ENCODE measurements around the gene CAB39.
A peak's percentile ranks its signal among the peaks of the same experiment; 100 is the strongest.

CAB39 gene

GRCh38 chr2:230712443-230713330 lies at the start of gene CAB39:
Gene CAB39, plus strand, starts transcription at chr2:230712842. Its CDS starts 47,160 bp downstream, at chr2:230760002.
- DNase-seq = peak; percentile 94

GRCh38 chr2:230664128-230664527 lies 48.5 kb upstream of the CAB39 start:
- peak; percentile 85 for DNase-seq

GRCh38 chr2:230664844-230665243 lies 47.8 kb upstream of the CAB39 start:
- no peak for DNase-seq

DNA sequence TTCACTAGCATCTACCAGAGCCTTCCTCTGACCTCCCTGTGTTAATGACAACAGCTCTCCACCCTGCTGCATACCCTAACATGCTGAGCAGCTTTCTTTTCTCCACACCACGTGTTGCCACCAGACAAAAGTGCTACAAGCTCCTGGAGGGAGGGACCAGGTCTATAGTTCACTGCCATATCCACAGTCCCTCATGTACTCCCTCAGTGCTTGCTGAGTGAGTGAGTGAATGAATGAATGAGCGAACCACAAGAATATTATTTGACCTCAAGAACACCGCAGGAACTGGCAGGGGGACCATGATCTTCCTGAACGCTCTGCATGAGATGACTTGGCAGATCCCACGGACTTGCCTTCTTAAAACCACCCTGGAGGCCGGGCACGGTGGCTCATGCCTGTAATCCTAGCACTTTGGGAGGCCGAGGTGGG lies 47.4 kb upstream of the CAB39 start:
- DNase-seq = peak; percentile 89

DNA sequence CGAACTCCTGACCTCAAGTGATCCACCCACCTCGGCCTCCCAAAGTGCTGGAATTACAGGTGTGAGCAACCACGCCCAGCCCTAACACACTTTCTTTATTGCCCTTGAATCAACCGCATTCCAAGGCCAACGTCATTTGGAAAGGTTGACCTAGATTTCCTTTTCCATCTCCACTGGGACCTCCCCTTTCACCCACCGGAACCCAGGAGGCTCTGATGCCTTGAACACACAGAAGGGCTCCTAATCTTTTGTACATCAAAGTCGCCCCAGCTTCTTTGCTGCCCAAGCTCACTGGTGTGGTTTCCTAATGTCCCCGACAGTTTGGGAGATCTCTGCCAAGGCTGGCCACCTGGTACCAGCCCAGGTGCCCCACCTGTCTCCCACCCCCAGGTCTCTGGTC lies 46.2 kb upstream of the CAB39 start:
- DNase-seq = no peak

- peak; percentile 47 for DNase-seq
Observed at GRCh38 chr2:230666885-230667712, 45.5 kb upstream of the CAB39 start.

DNA sequence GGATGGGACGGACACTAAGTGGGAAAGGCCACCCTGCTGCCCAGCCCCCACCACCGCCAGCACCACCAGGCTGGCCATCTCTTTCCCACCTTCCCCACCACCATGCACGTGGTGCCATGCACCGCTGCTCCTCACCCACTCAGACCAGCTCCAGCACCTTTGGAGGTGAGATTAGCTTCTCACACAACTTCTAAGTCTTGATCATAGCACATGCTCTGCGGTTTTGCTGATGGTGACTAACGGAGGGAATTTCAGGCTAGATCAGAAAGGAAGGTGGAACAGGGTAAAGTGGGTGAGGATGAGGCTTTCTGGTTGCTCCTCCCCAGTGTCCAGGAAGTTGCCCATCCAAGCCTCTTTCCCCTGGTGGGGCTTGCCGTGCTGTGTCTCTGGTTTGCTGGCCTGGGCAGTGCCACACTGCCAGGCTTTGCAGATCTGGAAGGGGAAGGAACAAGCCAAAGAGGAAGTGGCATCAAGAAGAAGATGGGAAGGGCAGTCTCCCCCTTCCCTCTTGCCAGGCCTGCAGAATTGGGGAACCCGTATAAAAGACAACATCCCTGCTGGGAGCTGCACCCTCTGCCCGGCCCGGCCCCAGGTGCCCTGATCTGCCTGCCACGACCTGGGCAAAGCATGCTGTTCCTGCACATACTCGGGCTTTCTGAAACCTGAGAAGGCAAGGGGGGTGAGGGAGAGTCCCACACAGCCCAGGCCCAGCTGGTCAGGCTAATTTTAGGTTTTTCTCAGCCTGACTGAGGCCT lies 44.3 kb upstream of the CAB39 start:
- peak; percentile 87 for DNase-seq

GRCh38 chr2:230668939-230669303 lies 43.7 kb upstream of the CAB39 start:
- peak; percentile 56 for DNase-seq

- DNase-seq = no peak
Observed at GRCh38 chr2:230669386-230669950, 43.2 kb upstream of the CAB39 start.

- peak; percentile 23 for DNase-seq
Observed at GRCh38 chr2:230671117-230671516, 41.5 kb upstream of the CAB39 start.

DNA sequence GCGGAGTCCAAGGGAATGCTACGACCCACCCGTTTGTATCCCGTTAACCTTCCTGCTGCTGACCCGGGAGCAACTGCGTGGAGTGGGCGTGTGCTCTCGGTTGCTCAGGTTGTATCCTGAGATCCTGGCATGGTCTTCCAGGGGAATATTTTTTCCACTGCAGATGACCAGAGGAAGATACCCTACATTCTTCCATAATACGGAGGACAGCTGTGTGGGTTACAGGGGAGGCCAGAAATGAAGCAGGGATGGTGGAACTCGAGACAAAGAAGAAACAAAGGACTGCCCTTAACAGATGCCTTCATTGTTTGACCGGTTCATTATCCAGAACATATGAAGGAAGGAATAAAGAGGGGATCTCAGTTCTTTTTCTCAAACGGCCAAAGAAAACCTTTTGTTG lies 39.8 kb upstream of the CAB39 start:
- DNase-seq = no peak

DNA sequence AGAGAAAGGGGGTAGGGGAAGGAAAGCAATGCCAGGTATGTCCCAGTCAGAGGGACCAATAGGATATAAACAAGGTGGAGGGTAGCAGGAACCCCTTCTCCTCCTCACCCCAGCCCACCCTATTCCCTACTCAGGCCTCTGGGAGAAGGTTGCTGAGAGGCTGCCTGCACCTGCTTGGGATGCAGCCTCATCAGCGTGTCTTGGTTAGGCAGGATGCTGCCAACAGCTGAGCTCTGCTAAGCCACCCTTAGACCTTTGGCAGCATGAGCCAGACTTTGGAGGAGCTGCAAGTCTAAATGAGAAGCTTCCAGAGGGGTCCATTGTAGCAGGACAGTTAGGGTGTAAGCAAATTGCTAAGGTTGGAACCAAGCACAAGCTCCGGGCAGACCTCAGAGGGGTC lies 38.2 kb upstream of the CAB39 start:
- no peak for DNase-seq

DNA sequence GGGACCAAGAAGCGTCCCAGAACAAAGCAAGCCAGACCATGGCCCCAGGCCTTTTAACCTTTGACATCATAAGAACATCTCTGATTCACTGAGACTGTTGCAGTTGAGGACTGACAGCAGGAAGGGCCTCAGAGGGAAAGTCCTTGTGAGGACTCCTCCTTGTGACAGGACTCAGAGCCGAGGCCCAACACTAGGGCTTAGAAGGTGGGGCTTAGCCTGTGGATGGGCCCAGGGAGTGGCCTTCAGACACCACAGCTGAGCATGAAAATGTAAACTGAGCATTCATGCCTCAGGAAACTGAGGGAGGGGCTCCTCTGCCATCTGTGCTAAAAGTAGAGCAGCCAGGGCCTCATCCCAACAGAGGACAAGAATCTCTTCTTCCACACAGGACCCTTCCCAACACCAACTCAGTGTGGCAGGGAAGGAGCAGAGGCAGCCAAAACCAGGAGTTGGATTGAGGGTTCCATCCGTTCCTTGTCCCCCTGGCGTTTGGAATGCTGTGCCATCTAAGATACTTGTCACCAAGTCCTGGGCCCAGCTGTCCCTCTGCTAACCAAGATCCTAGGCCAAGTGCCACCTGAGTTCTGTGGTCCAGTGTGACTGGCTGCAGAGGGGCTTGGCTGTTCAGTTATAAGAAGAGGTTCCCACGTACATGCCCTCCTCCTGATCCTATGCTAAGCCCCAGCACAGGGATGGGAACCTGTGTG lies 37.5 kb upstream of the CAB39 start:
- no peak for DNase-seq

GRCh38 chr2:230676546-230676945 lies 36.1 kb upstream of the CAB39 start:
- DNase-seq = no peak

- DNase-seq = no peak
Observed at GRCh38 chr2:230677201-230677946, 35.3 kb upstream of the CAB39 start.

GRCh38 chr2:230678018-230678417 lies 34.6 kb upstream of the CAB39 start:
- no peak for DNase-seq

- DNase-seq = no peak
Observed at GRCh38 chr2:230678451-230678850, 34.2 kb upstream of the CAB39 start.

- DNase-seq = no peak
Observed at GRCh38 chr2:230680463-230681170, 32.0 kb upstream of the CAB39 start.

GRCh38 chr2:230681171-230681545 lies 31.5 kb upstream of the CAB39 start:
- DNase-seq = no peak

GRCh38 chr2:230682546-230682945 lies 30.1 kb upstream of the CAB39 start:
- no peak for DNase-seq

Measured in activated CD4-positive, alpha-beta T cell treated with anti-CD3 and anti-CD28 coated beads, Interleukin-10, Interleukin-2, amounts not matched to agents 100 ng/mL and 50 ng/mL, durations not matched to agents 16 hours and 8 hours (primary cell).